K562 (cell line): Measurements from ENCODE around the gene POU2F3. TPM values are rescaled to one million over a fixed set of nuclear protein-coding genes. Genes with fewer than 3 reads are reported as not detected.

ENCODE experiments used
- ATAC-seq: fragments of 200-7000 bp; cut with Tn5 transposase; 3 replicates; pipeline ENCODE4 v1.9.1; 2020; ENCODE audit warnings: moderate library complexity
- BruUV-seq: library from RNA; stranded (reverse); fragments of 400-500 nt; replicated peaks from 2 replicates; lab custom pipeline; 2021; lab: Mats Ljungman, UMichigan
- CTCF ChIA-PET: fragments of 300-600 bp; formaldehyde crosslinking; extraction: SDS; loops from one replicate; lab custom pipeline; 2021; ENCODE audit warnings: low intra/inter-chr PET ratio; lab: Yijun Ruan, JAX
- POLR2A ChIA-PET: fragments of 300-600, 350-650 bp; sonication (Branson Sonifier 250); formaldehyde crosslinking; extraction: SDS; loops from one replicate; lab custom pipeline; 2021; ENCODE audit warnings: antibody characterized with exemption, inconsistent platforms; lab: Yijun Ruan, JAX
- DNase-seq, 4 experiments: peaks; one replicate each; pipeline versions ENCODE4 v3.0.0 to v3.0.0-alpha.2; 2011 to 2018; ENCODE audit warnings: low spot score in 3 of 4, mixed read lengths in 3 of 4; ENCODE audit errors: extremely low read depth in 1 of 4
- FAIRE-seq: peaks from 2 replicates; lab custom pipeline; 2011; peaks lifted over from hg19 to GRCh38; lab: Jason Lieb, UNC
- H2AFZ ChIP-seq: 2 replicates; pipeline ENCODE4 v1.6.0; 2011; ENCODE audit warnings: low read depth, low read length, control low read depth, inconsistent platforms
- H3K27ac ChIP-seq: fragments of 200-600 bp; 3 replicates; pipeline ENCODE4 v1.8.0; 2011; ENCODE audit warnings: low read depth, mild to moderate bottlenecking, control low read depth, inconsistent platforms, low read length, moderate library complexity, mixed read lengths; ENCODE audit errors: extremely low read depth
- H3K27me3 ChIP-seq, 2 experiments: fragments of 300-600 bp in 1 of 2; 2 replicates in 1 of 2; 3 replicates in 1 of 2; pipeline versions ENCODE4 v1.6.0 to v1.8.0; 2011; ENCODE audit warnings: inconsistent platforms in 2 of 2, low read length in 2 of 2, mild to moderate bottlenecking in 1 of 2, mixed read lengths in 1 of 2, moderate library complexity in 1 of 2; ENCODE audit not compliant: control insufficient read depth in 2 of 2, insufficient read depth in 2 of 2
- H3K36me3 ChIP-seq: fragments of 300-600 bp; 3 replicates; pipeline ENCODE4 v1.8.0; 2011; ENCODE audit warnings: mild to moderate bottlenecking, low read length, inconsistent platforms; ENCODE audit not compliant: control insufficient read depth, insufficient read depth
- H3K4me1 ChIP-seq, 2 experiments: fragments of 200-600 bp in 1 of 2; replicated peaks in 1 of 2; 2 replicates in 1 of 2; 3 replicates in 1 of 2; pipeline versions ENCODE4 v1.5.1 to v1.8.0; 2011; ENCODE audit warnings: inconsistent platforms in 2 of 2, low read length in 2 of 2, mild to moderate bottlenecking in 1 of 2, mixed read lengths in 1 of 2, moderate library complexity in 1 of 2; ENCODE audit not compliant: control insufficient read depth in 2 of 2, insufficient read depth in 2 of 2
- H3K4me2 ChIP-seq: 2 replicates; pipeline ENCODE4 v1.6.1; 2011; ENCODE audit warnings: low read length, control low read depth, inconsistent platforms, mixed read lengths; ENCODE audit not compliant: insufficient read depth
- H3K4me3 ChIP-seq: fragments of 200-600 bp; sonication (generic), shearing (Covaris generic); 2 replicates; pipeline ENCODE4 v1.5.1; 2016; ENCODE audit warnings: control low read depth, inconsistent platforms
- H3K79me2 ChIP-seq: fragments of 200-600 bp; 3 replicates; pipeline ENCODE4 v1.8.0; 2011; ENCODE audit warnings: low read length, inconsistent platforms; ENCODE audit not compliant: control insufficient read depth, insufficient read depth
- H3K9ac ChIP-seq, 2 experiments: 2 replicates each; pipeline versions ENCODE4 v1.6.0 to v1.6.1; 2011; ENCODE audit warnings: low read depth in 2 of 2, low read length in 2 of 2, control low read depth in 1 of 2, inconsistent platforms in 1 of 2, mild to moderate bottlenecking in 1 of 2, mixed read lengths in 1 of 2; ENCODE audit not compliant: insufficient read depth in 1 of 2
- H3K9me1 ChIP-seq: one replicate; pipeline ENCODE4 v1.6.0; 2011; ENCODE audit warnings: inconsistent platforms, mild to moderate bottlenecking, low read length, moderate library complexity; ENCODE audit not compliant: control insufficient read depth, insufficient read depth
- H3K9me3 ChIP-seq: replicated peaks from 2 replicates; pipeline ENCODE4 v1.5.1; 2011; ENCODE audit warnings: low read depth, low read length, inconsistent platforms; ENCODE audit not compliant: control insufficient read depth, insufficient read depth
- H4K20me1 ChIP-seq: replicated peaks from 2 replicates; pipeline ENCODE4 v1.6.1; 2011; ENCODE audit warnings: low read length, inconsistent platforms, mixed read lengths; ENCODE audit not compliant: control insufficient read depth, insufficient read depth
- DDX20 ChIP-seq: fragments of 450-650 bp; IDR thresholded peaks from 2 replicates; pipeline ENCODE4 v1.6.1; 2016; ENCODE audit warnings: missing genetic modification characterization, low read depth, mild to moderate bottlenecking, missing compliant biosample characterization, moderate library complexity
- ESRRB ChIP-seq: fragments of 250-450 bp; sonication (Bioruptor Pico); IDR thresholded peaks from 2 replicates; pipeline ENCODE4 v1.5.0; 2020; ENCODE audit warnings: mild to moderate bottlenecking, moderate library complexity, borderline replicate concordance
- IFI16 ChIP-seq: fragments of 250-450 bp; sonication (Bioruptor Pico); IDR thresholded peaks from 2 replicates; pipeline ENCODE4 v2.1.2; 2022; ENCODE audit warnings: mild to moderate bottlenecking, inconsistent platforms
- NCOA4 ChIP-seq: fragments of 450-650 bp; IDR thresholded peaks from 2 replicates; pipeline ENCODE4 v1.6.1; 2018; ENCODE audit warnings: mild to moderate bottlenecking; ENCODE audit not compliant: partially characterized antibody
- NCOA6 ChIP-seq: fragments of 450-650 bp; IDR thresholded peaks from 2 replicates; pipeline ENCODE4 v1.6.1; 2017; ENCODE audit warnings: mild to moderate bottlenecking
- SIRT6 ChIP-seq: IDR thresholded peaks from one replicate; pipeline ENCODE4 v1.6.1; 2012; ENCODE audit warnings: low read depth, mild to moderate bottlenecking, control low read depth, inconsistent platforms, low read length, moderate library complexity
- SRSF1 ChIP-seq: fragments of 200-400 bp; formaldehyde crosslinking; IDR thresholded peaks from 2 replicates; pipeline ENCODE4 v1.6.1; 2017; ENCODE audit warnings: mild to moderate bottlenecking, low read depth, low read length, moderate library complexity
- ZBTB11 ChIP-seq, 3 experiments: fragments of 200-800 bp in 1 of 3; fragments of 250-450 bp in 1 of 3; fragments of 450-650 bp in 1 of 3; sonication (Bioruptor Pico) in 1 of 3; sonication (Bioruptor generic) in 1 of 3; formaldehyde crosslinking in 1 of 3; IDR thresholded peaks; 2 replicates each; pipeline versions ENCODE4 v1.6.1 to v1.8.0; 2016 to 2022; ENCODE audit warnings: mild to moderate bottlenecking in 2 of 3, missing genetic modification characterization in 2 of 3, missing compliant biosample characterization in 1 of 3, moderate library complexity in 1 of 3
- ZNF280B ChIP-seq: fragments of 250-450 bp; sonication (Bioruptor Pico); IDR thresholded peaks from 2 replicates; pipeline ENCODE4 v1.5.1; 2021; ENCODE audit warnings: mild to moderate bottlenecking
- ZNF449 ChIP-seq: fragments of 250-450 bp; sonication (Bioruptor Pico); IDR thresholded peaks from 2 replicates; pipeline ENCODE4 v1.8.0; 2022; ENCODE audit warnings: moderate library complexity, mild to moderate bottlenecking, inconsistent platforms
- WGBS: fragments of 100-300 bp; shearing (Covaris generic); methylation state at CpG from one replicate; pipeline ENCODE4 v1.1.6; 2016; ENCODE audit warnings: low coverage, mixed read lengths; ENCODE audit not compliant: insufficient coverage; ENCODE audit errors: missing lambda C conversion rate; 5-methylcytosine and 5-hydroxymethylcytosine counted together
- in situ Hi-C: fragments of 300-500 bp; cut with MboI; formaldehyde crosslinking; loops from 4 replicates; pipeline ENCODE4 v1.15.0; 2018; ENCODE audit warnings: inconsistent platforms, mixed read lengths
- intact Hi-C: fragments of 100-400 bp; cut with micrococcal nuclease; formaldehyde crosslinking; loops from 2 replicates; pipeline ENCODE4 v1.14.2; 2022
- polyA plus RNA-seq, 8 experiments: library from polyadenylated mRNA; depleted of rRNA in 4 of 8; stranded (reverse) in 5 of 8; unstranded in 3 of 8; fragments of >200 nt; fragmentation: Nextera tagmentation in 2 of 8; fragmentation: Illumina TruSeq in 1 of 8; extraction: Ambion mirVana in 2 of 8; extraction: Trizol in 1 of 8; gene quantifications; 2 replicates each; pipeline versions ENCODE4 v1.2.1 to v1.2.3, GENCODE V29; 2011 to 2014; ENCODE audit warnings: inconsistent platforms in 1 of 8, missing spikeins in 1 of 8
- total RNA-seq, 7 experiments: library from RNA; depleted of rRNA in 6 of 7; stranded (reverse); fragments of >200 nt in 6 of 7; fragmentation: Illumina TruSeq in 2 of 7; extraction: Trizol in 2 of 7; gene quantifications; 2 replicates each; pipeline versions ENCODE4 v1.2.1 to v1.2.3, GENCODE V29; 2011 to 2021; ENCODE audit warnings: low replicate concordance in 1 of 7

POU2F3 gene
- total and polyA plus RNA-seq, 9 of the 15 experiments (the other 6 are each of a cell fraction or from before 2014, with no cell fraction given) = not detected

DNA sequence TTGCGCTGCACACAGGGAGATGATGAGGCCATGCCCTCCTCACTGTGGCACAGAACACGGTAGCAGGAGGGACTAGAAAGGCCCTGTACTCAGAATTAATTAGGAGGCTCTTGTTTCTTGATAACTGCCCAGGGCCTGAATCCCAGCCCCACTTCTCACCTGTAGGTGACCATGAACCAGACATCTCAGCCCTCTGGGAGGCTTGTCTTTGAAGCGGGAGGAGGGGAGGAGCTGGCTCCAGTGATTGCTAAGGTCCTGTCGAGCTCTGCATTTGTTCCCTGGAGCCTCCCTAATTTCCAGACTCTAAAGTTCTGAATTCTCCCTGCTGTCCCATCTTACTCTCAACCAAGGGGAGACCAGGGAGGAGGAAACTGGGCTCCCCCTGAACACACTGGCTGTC is 48.9 kb upstream of the POU2F3 start:
- ChIA-PET POLR2A (interaction anchor here (2.4 kb wide), 1 partner anchor 11 kb away, joined by 14 read pairs; no protein-coding TSS in a partner anchor), CTCF (no interaction called here)

More for the DNA sequence above, 48.9 kb upstream of the POU2F3 start:
- Histone ChIP-seq H3K9ac (no peak overlapping the region), H3K4me3 (no peak overlapping the region), H2AFZ (no peak overlapping the region), H3K9me1 (no peaks in the 10 kb centered on the region), H3K4me1 (peaks cover 0 to 6% of the 10 kb centered on the region in 2 experiments; a peak in 2 of 5 replicates), H4K20me1 (peaks cover 4% of the 10 kb centered on the region; the same call in 1 of the 2 replicates), H3K27me3 (peaks cover 31 to 90% of the 10 kb centered on the region in 2 experiments), H3K4me2 (no peak overlapping the region), H3K36me3 (no peaks in the 10 kb centered on the region), H3K9me3 (no peaks in the 10 kb centered on the region), H3K27ac (no peak overlapping the region), H3K79me2 (no peaks in the 10 kb centered on the region)
- DNase-seq (no peak), FAIRE-seq (no peak), ATAC-seq (no peak)
- intact Hi-C loops = no loop called here
- no peak for TF ChIP-seq ESRRB
- TF ChIP-seq SIRT6 = no peak
- TF ChIP-seq NCOA4 = no peak
- no peak for TF ChIP-seq NCOA6
- no peak for TF ChIP-seq ZBTB11 (CRISPR knock-in tag; IDR thresholded peaks at IDR 0.05)
- TF ChIP-seq DDX20 (tag) = no peak
- TF ChIP-seq ZNF449 (CRISPR knock-in tag) = no peak
- no peak for TF ChIP-seq ZNF280B (CRISPR knock-in tag)
- no peak for TF ChIP-seq SRSF1
- no peak for TF ChIP-seq IFI16 (CRISPR knock-in tag)
- in situ Hi-C loops = no loop called here
- 8% methylated on average over 4 of the region's 4 CpGs for WGBS
- BruUV-seq = no TSS peak
